HTERT RPE-1 (cell line): ENCODE results near the gene CCDC149.

ENCODE experiments used
- in situ Hi-C: fragments of 300-500 bp; cut with MboI; formaldehyde crosslinking; loops from 4 replicates; pipeline ENCODE4 v1.14.3; 2020; ENCODE audit warnings: low sequenced_read_pairs

Gene CCDC149

GRCh38 chr4:24778464-24779225 is 134.2 kb downstream of the CCDC149 start:
- in situ Hi-C loops = no loop called here

GRCh38 chr4:24777536-24778463 is 135.0 kb downstream of the CCDC149 start:
- in situ Hi-C loops = no loop called here

GRCh38 chr4:24775750-24776149 is 137.1 kb downstream of the CCDC149 start:
- in situ Hi-C loops = no loop called here

- in situ Hi-C loops = no loop called here
Observed at GRCh38 chr4:24775032-24775605, 137.7 kb downstream of the CCDC149 start.

GRCh38 chr4:24774452-24774851 is 138.4 kb downstream of the CCDC149 start:
- in situ Hi-C loops = no loop called here

DNA sequence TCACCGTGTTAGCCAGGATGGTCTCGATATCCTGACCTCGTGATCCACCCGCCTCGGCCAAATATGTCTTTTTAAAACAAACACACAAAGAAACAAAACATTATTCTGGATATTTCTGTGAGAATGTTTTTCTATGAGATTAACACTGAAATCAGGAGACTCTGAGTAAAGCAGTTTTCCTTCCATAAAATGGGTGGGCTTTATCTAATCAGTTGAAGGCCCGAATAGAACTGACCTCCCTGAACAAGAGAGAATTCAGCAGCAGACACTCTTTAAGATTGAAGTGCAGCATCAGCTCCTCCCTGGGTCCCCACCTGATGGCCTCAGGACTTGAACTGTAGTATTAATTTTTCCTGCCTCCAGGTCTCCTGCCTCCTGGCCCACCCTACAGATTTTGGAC is 139.9 kb downstream of the CCDC149 start:
- in situ Hi-C loops = no loop called here

GRCh38 chr4:24772061-24772705 is 140.7 kb downstream of the CCDC149 start:
- in situ Hi-C loops = no loop called here

DNA sequence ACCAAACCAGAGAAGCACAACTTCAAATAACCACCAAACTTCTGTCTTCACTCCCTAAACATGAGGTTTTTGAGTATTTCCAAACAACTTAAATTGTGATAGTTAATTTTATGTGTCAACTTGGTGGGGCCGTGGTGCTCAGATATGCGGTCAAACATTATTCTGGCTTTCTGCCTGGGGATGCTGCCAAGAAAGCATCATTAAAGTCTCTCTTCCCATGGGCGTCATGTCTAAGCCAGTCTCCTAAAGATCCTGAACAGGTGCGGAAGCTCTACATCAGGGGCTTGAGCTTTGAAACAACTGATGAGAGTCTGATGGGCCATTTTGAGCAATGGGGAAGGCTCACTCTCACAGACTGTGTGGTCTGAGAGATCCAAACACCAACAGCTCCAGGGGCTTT is 141.6 kb downstream of the CCDC149 start:
- in situ Hi-C loops = no loop called here

DNA sequence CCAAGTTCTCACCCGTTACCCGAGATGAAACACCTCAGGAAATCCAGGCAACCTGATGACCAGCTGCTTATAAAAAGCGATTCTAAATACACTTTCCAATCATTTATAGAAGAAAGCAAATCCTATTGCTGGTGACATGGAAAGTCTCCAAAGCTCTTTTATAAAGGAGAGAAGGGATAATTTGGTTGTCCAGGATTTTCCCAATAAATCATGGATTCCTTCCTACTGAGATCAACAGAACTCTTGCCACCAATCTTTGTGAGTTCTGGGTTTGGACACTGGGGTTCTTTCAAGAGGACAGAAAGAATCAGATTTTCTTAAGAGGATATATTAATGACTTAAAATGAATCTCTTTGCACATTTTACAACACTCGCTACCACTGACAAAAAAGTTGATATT is 142.2 kb downstream of the CCDC149 start:
- in situ Hi-C loops = no loop called here

DNA sequence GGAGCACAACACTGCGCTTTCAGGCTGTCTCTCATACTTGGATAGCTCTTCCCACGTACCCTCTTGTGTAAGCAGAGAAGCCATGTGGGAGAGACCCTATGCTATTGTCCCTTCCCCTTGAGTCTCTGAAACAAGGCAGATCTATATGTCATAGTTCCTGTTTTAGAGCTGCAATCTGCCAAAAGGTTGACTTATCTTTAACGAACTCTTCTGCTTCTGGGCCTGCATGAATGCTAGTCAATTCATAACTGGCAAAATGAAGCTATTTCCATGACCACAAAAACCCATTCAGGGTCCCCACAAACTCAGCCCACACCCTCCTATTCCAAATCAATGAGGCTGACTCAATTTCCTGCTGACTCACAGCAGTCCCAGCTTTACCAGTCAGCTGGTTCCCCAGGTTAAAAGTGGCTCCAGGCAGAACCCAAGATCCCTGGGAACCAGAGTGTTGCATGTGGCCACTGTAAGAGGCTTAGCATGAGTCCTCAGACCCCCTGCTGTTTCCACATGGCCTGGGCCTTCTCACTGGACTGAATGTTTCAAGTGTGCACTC is 142.7 kb downstream of the CCDC149 start:
- in situ Hi-C loops = no loop called here

DNA sequence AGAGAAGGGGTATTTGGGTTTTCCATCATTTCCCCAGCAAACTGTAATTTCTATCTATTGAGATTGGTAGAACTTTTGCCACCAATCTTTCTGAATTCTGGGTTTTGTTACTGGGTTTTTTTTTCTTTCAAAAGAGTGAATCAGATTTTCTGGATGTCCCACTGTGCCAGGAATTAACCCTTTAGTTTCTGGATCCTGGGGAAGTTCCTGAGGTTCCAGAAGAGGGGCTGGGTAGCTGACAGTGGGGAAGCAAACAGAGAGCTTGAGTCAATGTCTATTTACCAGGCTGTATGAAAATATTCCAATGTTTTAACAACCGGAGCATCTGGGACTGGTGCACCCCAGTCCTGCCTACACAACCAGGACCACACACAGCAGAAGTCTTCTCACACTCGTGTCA is 143.3 kb downstream of the CCDC149 start:
- in situ Hi-C loops = no loop called here

- in situ Hi-C loops = no loop called here
Observed at GRCh38 chr4:24768604-24769003, 144.2 kb downstream of the CCDC149 start.

- in situ Hi-C loops = no loop called here
Observed at GRCh38 chr4:24768006-24768405, 144.8 kb downstream of the CCDC149 start.

DNA sequence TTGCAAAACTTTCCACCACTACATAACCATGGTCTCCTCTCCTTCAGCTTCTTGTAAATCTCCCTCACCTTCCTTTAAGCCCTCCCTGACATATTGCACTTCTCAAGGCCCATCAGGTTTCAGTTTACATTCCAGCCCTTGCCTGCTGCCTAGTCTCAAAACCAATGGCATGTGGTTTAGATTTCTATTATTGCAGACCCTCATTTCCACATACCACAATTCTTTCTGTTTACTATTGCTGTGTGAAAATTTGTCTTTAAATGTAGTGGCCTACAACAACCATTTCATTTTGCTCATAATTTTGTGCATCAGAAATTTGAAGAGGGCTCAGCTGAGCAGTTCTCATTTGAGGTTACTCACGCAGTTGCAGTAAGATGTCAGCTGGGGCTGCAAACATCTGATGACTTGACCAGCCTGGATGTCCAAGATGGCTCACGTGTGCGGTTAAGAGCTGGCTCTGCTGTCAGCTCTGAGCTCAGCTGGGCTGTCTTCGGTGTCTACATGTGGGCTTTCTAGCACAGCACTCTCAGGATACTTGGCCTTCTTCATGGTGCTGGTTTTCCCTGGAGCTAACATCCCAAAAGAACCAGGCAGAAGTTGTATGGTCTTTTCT is 147.4 kb downstream of the CCDC149 start:
- in situ Hi-C loops = no loop called here

DNA sequence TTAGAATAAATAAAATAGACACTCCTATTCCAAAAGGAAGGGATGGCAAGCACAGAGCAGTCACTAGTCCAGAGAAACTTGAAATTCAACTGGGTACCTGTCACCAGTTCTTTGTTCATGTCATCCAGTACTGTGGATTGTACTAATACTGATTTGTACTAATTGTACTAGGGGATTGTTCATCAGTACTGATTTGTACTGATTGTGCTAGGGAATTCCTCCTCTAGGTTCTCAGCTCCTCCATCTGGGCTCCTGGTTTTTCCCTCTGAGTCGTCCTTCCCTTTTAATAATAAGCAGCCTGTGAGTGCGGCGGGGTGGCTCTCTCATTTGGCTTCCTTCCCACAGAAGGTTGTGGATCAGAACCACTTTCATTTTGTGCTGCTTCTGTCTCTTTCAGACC is 148.5 kb downstream of the CCDC149 start:
- in situ Hi-C loops = no loop called here

DNA sequence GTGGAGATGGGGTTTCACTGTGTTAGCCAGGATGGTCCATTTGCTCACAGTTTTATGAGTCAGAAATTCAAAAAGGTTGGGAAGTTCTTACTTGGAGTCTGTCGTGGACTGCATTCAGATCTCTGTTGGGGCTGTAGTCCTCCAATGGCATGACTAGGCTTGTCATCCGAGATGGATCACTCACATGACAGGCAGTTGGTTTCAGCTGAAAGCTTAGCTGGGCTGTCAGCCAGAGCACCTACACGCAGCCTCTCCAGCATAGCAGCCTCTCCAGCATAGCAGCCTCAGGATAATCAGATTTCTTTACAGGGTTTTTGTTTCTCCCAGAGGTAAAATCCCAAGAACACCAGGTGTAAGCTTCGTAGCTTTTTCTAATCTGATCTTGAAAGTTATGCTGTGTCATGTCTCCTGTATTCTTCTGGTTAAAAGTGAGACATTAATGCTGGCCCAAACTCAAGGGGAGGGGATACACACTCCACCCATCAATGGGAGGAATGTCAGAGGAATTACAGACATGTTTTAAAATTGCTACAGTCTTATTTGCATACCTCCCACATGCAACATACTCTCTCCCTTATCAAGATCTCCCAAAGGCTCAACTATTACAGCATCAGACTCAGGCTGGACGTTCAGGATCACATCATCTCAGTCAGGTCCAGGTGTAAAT is 149.1 kb downstream of the CCDC149 start:
- in situ Hi-C loops = no loop called here
